GM18858 (cell line): Measurements from ENCODE around the gene TOX2.

Source experiments
- ATAC-seq: cut with Tn5 transposase; IDR thresholded peaks from one replicate; pipeline ENCODE4 v1.9.1; 2021; ENCODE audit not compliant: unreplicated experiment

Gene TOX2

GRCh38 chr20:44092551-44093248 lies 178.0 kb downstream of the TOX2 start:
- no peak for ATAC-seq

GRCh38 chr20:44093249-44093582 lies 178.6 kb downstream of the TOX2 start:
- no peak for ATAC-seq

- ATAC-seq: no peak
Observed at GRCh38 chr20:44095831-44096230, 181.2 kb downstream of the TOX2 start.

- ATAC-seq: no peak
Observed at GRCh38 chr20:44097521-44098255, 183.0 kb downstream of the TOX2 start.

GRCh38 chr20:44098256-44098630 lies 183.6 kb downstream of the TOX2 start:
- no peak for ATAC-seq

GRCh38 chr20:44098657-44099056 lies 184.0 kb downstream of the TOX2 start:
- no peak for ATAC-seq

- ATAC-seq: no peak
Observed at GRCh38 chr20:44099832-44100231, 185.2 kb downstream of the TOX2 start.

GRCh38 chr20:44102582-44102981 lies 187.9 kb downstream of the TOX2 start:
- no peak for ATAC-seq

- no peak for ATAC-seq
Observed at GRCh38 chr20:44104798-44105517, 190.3 kb downstream of the TOX2 start.

- ATAC-seq: no peak
Observed at GRCh38 chr20:44106615-44107014, 192.0 kb downstream of the TOX2 start.

- ATAC-seq: no peak
Observed at GRCh38 chr20:44109951-44110361, 195.3 kb downstream of the TOX2 start.

- no peak for ATAC-seq
Observed at GRCh38 chr20:44110816-44111568, 196.3 kb downstream of the TOX2 start.

- no peak for ATAC-seq
Observed at GRCh38 chr20:44111712-44112335, 197.2 kb downstream of the TOX2 start.

- no peak for ATAC-seq
Observed at GRCh38 chr20:44112456-44112855, 197.8 kb downstream of the TOX2 start.

- ATAC-seq: no peak
Observed at GRCh38 chr20:44112889-44113617, 198.4 kb downstream of the TOX2 start.

GRCh38 chr20:44113618-44114376 lies 199.1 kb downstream of the TOX2 start:
- ATAC-seq: no peak

GRCh38 chr20:44115181-44115580 lies 200.5 kb downstream of the TOX2 start:
- no peak for ATAC-seq

- no peak for ATAC-seq
Observed at GRCh38 chr20:44115762-44116644, 201.4 kb downstream of the TOX2 start.
